Spleen (tissue), 11 donors: ENCODE data around the gene WDR47. TPM values are rescaled to one million over a fixed set of nuclear protein-coding genes. Genes with fewer than 3 reads are reported as not detected.

Experiments used
- DNase-seq: peaks from one replicate; pipeline ENCODE4 v3.0.0-alpha.2; 2020
- H3K27ac ChIP-seq, 8 donors: fragments of 200-600 bp; sonication (generic) in 7 of 8; 1 replicate in 4 of 8; 2 replicates in 4 of 8; pipeline versions ENCODE4 v1.5.0 to v1.8.0; 2016 to 2021; ENCODE audit warnings: inconsistent platforms in 4 of 8, mild to moderate bottlenecking in 4 of 8, moderate library complexity in 1 of 8
- H3K27me3 ChIP-seq, 7 donors: fragments of 200-600 bp; sonication (generic) in 6 of 7; replicated peaks in 1 of 7; 1 replicate in 4 of 7; 2 replicates in 3 of 7; pipeline versions ENCODE4 v1.5.0 to v1.8.0; 2016 to 2021; ENCODE audit warnings: inconsistent platforms in 3 of 7, mild to moderate bottlenecking in 1 of 7
- H3K36me3 ChIP-seq, 6 donors: fragments of 200-600 bp; sonication (generic) in 5 of 6; 1 replicate in 4 of 6; 2 replicates in 2 of 6; pipeline versions ENCODE4 v1.5.0 to v1.8.0; 2016 to 2021; ENCODE audit warnings: inconsistent platforms in 2 of 6
- H3K4me1 ChIP-seq, 6 donors: fragments of 200-600 bp; sonication (generic) in 5 of 6; 1 replicate in 3 of 6; 2 replicates in 3 of 6; pipeline versions ENCODE4 v1.5.0 to v1.8.0; 2016 to 2021; ENCODE audit warnings: inconsistent platforms in 3 of 6
- H3K4me3 ChIP-seq, 8 donors: fragments of 200-600 bp; sonication (generic) in 7 of 8; 1 replicate in 4 of 8; 2 replicates in 4 of 8; pipeline versions ENCODE4 v1.5.0 to v1.8.0; 2016 to 2021; ENCODE audit warnings: inconsistent platforms in 4 of 8, mild to moderate bottlenecking in 4 of 8, moderate library complexity in 2 of 8
- H3K9me3 ChIP-seq, 8 donors: fragments of 200-600 bp; sonication (generic) in 7 of 8; 1 replicate in 4 of 8; 2 replicates in 4 of 8; pipeline versions ENCODE4 v1.5.0 to v1.8.0; 2016 to 2021; ENCODE audit warnings: inconsistent platforms in 4 of 8
- POLR2A ChIP-seq, 3 donors: fragments of 450-650 bp; IDR thresholded peaks; one replicate each; pipeline ENCODE4 v1.5.1; 2017; ENCODE audit warnings: antibody characterized with exemption in 3 of 3, mild to moderate bottlenecking in 1 of 3
- POLR2AphosphoS5 ChIP-seq, 3 donors: sonication (generic); formaldehyde crosslinking; IDR thresholded peaks; one replicate each; pipeline ENCODE4 v1.5.1; 2017; ENCODE audit warnings: antibody characterized with exemption in 3 of 3
- WGBS, 5 donors: extraction: QIAGEN DNeasy Blood & Tissue Kit in 3 of 5; methylation state at CpG; one replicate each; pipeline versions ENCODE4 v1.1.5 to v1.1.7; 2013 to 2018; 5-methylcytosine and 5-hydroxymethylcytosine counted together
- intact Hi-C: fragments of 100-400 bp; cut with DNase I; formaldehyde crosslinking; loops from one replicate; pipeline ENCODE4 v1.15.0; 2023; ENCODE audit warnings: low total_unique reads
- polyA plus RNA-seq, 3 donors: library from polyadenylated mRNA; stranded (reverse); fragments of 200-250 nt; gene quantifications; one replicate each; pipeline ENCODE4 v1.2.1, GENCODE V29; 2013
- total RNA-seq, 7 donors: library from RNA; depleted of rRNA in 3 of 7; stranded (reverse); fragments of >200 nt in 3 of 7; fragmentation: NEBNext Ultra II Directional in 4 of 7; extraction: Animal tissue kit (Norgen Biotek cat#: 25700) in 4 of 7; gene quantifications; one replicate each; pipeline versions ENCODE4 v1.1.0 to v1.2.1, GENCODE V29; 2016 to 2021
- TF ChIP-seq, protein P1 (sequence below), 11 experiments: fragments of 200-600 bp in 7 of 11; fragments of 450-650 bp in 4 of 11; sonication (generic) in 4 of 11; IDR thresholded peaks in 8 of 11; conservative IDR thresholded peaks in 3 of 11; 1 replicate in 7 of 11; 2 replicates in 4 of 11; pipeline versions ENCODE4 v1.4.0 to v1.8.0; 2016 to 2021; ENCODE audit warnings: antibody characterized with exemption in 11 of 11, inconsistent platforms in 4 of 11, mild to moderate bottlenecking in 1 of 11
- donor health status: healthy with polysubstance abuse.
- donor health status: DM: no; HTN: no; CAD: no; lungs with moderate emphysema.
- donor health status: DM: no; HTN: no; CAD: no.
- donor health status: Bipolar disorder and iron deficiency.
- donor health status: healthy.
- donor health status: DM: no; HTN: no; CAD: no.
- donor health status: DM: yes; HTN: yes; CAD: no.

WDR47 gene
- total and polyA plus RNA-seq, 10 donors, result 1.9 to 20.1 (median 13.1) TPM

DNA sequence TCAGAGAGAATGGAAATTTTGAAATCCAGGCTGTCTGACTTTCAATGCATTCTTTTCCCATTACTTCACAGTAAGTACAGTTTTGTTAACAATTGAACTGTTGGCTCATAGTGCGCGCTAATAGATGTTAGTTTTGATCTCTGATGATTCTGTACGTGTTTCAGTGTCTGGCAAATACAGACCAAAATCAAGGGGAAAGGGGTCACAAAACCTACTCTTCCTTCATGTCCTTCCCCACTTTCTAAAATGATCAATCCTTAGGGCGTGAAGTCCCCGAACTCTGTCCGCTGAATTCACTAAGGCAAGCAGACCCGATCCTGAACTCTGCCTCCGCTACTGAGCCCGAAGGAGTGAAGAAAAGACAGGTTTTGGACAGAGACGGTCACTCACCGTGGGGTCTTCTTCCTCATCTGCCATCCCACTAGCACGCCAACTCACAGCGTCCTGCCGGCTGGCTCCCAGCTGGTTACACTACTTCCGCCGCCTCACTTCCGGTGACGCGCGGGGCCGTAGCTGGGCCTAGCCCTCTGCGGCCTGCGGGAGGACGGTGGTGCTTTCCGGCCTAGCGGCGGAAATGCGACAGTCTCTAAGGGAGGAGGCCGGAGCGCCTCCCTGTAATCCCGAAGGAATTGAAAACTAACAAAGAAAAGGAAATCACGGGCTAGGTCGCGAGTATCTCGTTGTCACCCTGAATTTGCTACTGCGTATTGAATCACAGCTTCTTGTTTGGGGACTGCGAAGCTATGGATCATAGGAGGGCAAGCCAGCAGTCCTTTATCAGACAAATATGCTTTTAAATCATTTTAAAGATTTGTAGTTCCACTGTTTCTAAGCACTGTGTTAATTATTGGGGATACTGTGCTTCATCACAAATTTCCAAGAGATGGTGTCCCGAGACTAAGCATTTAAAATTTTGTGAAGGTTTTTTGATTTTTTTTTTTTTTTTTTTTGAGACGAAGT, 33.9 kb upstream of the WDR47 start, which contains the start of gene TAF13:
TAF13 (minus strand) TSS at position 473 of the 960 bp plus-strand sequence; CDS start at position 417, 56 bp downstream.
- 4 to 5% (median 5%) methylated on average over 39 of the region's 39 CpGs for WGBS, 5 donors
- H3K36me3 ChIP-seq, result peaks cover 0 to 28% (median 8%) of the 10 kb centered on the region in 6 donors
- peak; percentile 100 for DNase-seq
- H3K9me3 ChIP-seq, result no peaks in the 10 kb centered on the region
- H3K4me1 ChIP-seq, result peaks cover 10 to 41% (median 20%) of the 10 kb centered on the region in 6 donors
- intact Hi-C loops, result no loop called here
- H3K4me3 ChIP-seq, result peak within 1 kb of the TSS; percentile 54 to 90 (median 63)
- H3K27ac ChIP-seq, result peak within 1 kb of the TSS; percentile 87 to 96 (median 93)
- H3K27me3 ChIP-seq, result no peaks in the 10 kb centered on the region
- TF ChIP-seq POLR2A (IDR thresholded peaks at IDR 0.05) (peak in 2 of 3 donors; percentile 35 to 79), POLR2AphosphoS5 (IDR thresholded peaks at IDR 0.05) (peak; percentile 99 to 100 (median 99))
- TF ChIP-seq, protein P1, sequence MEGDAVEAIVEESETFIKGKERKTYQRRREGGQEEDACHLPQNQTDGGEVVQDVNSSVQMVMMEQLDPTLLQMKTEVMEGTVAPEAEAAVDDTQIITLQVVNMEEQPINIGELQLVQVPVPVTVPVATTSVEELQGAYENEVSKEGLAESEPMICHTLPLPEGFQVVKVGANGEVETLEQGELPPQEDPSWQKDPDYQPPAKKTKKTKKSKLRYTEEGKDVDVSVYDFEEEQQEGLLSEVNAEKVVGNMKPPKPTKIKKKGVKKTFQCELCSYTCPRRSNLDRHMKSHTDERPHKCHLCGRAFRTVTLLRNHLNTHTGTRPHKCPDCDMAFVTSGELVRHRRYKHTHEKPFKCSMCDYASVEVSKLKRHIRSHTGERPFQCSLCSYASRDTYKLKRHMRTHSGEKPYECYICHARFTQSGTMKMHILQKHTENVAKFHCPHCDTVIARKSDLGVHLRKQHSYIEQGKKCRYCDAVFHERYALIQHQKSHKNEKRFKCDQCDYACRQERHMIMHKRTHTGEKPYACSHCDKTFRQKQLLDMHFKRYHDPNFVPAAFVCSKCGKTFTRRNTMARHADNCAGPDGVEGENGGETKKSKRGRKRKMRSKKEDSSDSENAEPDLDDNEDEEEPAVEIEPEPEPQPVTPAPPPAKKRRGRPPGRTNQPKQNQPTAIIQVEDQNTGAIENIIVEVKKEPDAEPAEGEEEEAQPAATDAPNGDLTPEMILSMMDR (IDR thresholded peaks at IDR 0.05 in 8 of 11, conservative IDR thresholded peaks at IDR 0.05 in 3 of 11), result peak in 10 of 11 experiments; percentile 21 to 68 (median 51)

DNA sequence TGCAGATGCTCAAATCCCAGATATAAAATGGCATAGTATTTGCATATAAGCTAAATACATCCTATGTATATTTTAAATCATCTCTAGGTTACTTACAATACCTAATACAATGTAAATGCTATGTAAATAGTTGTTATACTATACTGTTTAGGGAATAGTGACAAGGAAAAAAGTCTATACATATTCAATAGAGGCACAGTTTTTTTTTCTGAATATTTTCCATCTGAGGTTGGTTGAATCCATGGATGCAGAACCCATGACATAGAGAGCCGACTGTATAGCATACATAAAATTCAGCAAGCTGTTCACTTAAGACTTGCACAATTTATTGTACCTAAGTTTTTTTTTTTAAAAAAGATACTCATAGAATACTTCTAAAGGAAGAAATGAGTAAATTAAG, 27.4 kb upstream of the WDR47 start:
- no peak for TF ChIP-seq POLR2A (IDR thresholded peaks at IDR 0.05)
- no peak for TF ChIP-seq POLR2AphosphoS5 (IDR thresholded peaks at IDR 0.05)
- TF ChIP-seq, protein P1 (IDR thresholded peaks at IDR 0.05 in 8 of 11, conservative IDR thresholded peaks at IDR 0.05 in 3 of 11), result no peak
- 85 to 97% (median 93%) methylated on average over 1 of the region's 1 CpG for WGBS, 5 donors
- peaks cover 0 to 29% (median 2%) of the 10 kb centered on the region in 6 donors for H3K4me1 ChIP-seq
- intact Hi-C loops, result no loop called here
- no peaks in the 10 kb centered on the region for H3K27me3 ChIP-seq
- H3K36me3 ChIP-seq, result peaks cover 4 to 92% (median 42%) of the 10 kb centered on the region in 6 donors
- no peaks in the 10 kb centered on the region for H3K9me3 ChIP-seq
- H3K27ac ChIP-seq, result no peak overlapping the region
- DNase-seq, result no peak
- H3K4me3 ChIP-seq, result no peak overlapping the region

DNA sequence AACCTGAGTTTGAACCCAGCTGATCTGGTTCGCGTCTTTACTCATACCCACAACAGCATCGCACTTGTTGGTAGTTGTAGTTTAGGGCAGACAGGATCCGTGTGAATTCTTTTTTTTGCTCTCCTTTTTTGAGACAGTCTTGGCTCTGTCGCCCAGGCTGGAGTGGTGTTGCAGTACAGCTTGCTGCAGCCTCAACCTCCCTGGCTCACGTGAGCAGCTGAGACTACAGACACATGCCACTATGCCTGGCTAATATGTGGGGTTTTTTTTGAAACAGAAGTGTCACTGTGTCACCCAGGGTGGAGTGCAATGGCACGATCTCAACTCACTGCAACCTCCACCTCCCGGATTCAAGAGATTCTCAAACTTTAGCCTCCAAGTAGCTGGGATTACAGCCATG, 26.0 kb upstream of the WDR47 start:
- Histone ChIP-seq H3K27ac (no peak overlapping the region), H3K36me3 (peaks cover 4 to 96% (median 47%) of the 10 kb centered on the region in 6 donors), H3K4me1 (peaks cover 0 to 18% (median 2%) of the 10 kb centered on the region in 6 donors), H3K9me3 (no peaks in the 10 kb centered on the region), H3K4me3 (no peak overlapping the region), H3K27me3 (no peaks in the 10 kb centered on the region)
- no peak for TF ChIP-seq POLR2A (IDR thresholded peaks at IDR 0.05)
- WGBS, 5 donors, result 83 to 95% (median 88%) methylated on average over 8 of the region's 8 CpGs
- intact Hi-C loops, result no loop called here
- no peak for DNase-seq

- DNase-seq, result no peak
- Histone ChIP-seq H3K27me3 (no peaks in the 10 kb centered on the region), H3K9me3 (no peaks in the 10 kb centered on the region), H3K4me3 (no peak overlapping the region), H3K27ac (no peak overlapping the region), H3K36me3 (peaks cover 4 to 82% (median 46%) of the 10 kb centered on the region in 6 donors), H3K4me1 (peaks cover 0 to 2% (median 0%) of the 10 kb centered on the region in 6 donors)
- TF ChIP-seq POLR2A (IDR thresholded peaks at IDR 0.05), result no peak
- TF ChIP-seq POLR2AphosphoS5 (IDR thresholded peaks at IDR 0.05), result no peak
- TF ChIP-seq, protein P1 (IDR thresholded peaks at IDR 0.05 in 8 of 11, conservative IDR thresholded peaks at IDR 0.05 in 3 of 11), result no peak
- 78 to 99% (median 96%) methylated on average over 3 of the region's 3 CpGs for WGBS, 5 donors
- intact Hi-C loops, result no loop called here
Measured at GRCh38 chr1:109065137-109065536, 23.2 kb upstream of the WDR47 start.
